Measurements from ENCODE around the gene CORO2B. TPM values are rescaled to one million over a fixed set of nuclear protein-coding genes. Genes with fewer than 3 reads are reported as not detected.

The CORO2B gene
- total and polyA plus RNA-seq, 2 of the 4 experiments (the other 2 are of a cell fraction), result 9.3 to 39.3 TPM

GRCh38 chr15:68560501-68561113 is 18.2 kb upstream of the CORO2B start (continued):
- TF ChIP-seq SMC3 (IDR thresholded peaks at IDR 0.05; ENCODE audit: low read depth, low read length) (no peak), MAZ (IDR thresholded peaks at IDR 0.05; ENCODE audit: borderline replicate concordance, low read depth, low read length) (no peak), ELK1 (IDR thresholded peaks at IDR 0.05; ENCODE audit: borderline replicate concordance, low read depth, low read length) (no peak), MXI1 (IDR thresholded peaks at IDR 0.05; ENCODE audit: borderline replicate concordance, low read depth, low read length) (no peak), RAD21 (IDR thresholded peaks at IDR 0.05; ENCODE audit: low read length) (no peak), NFE2L2 (IDR thresholded peaks at IDR 0.05; ENCODE audit: low read depth, low read length) (no peak)
